KMS-11 (cell line): Measurements from ENCODE around the gene TXNRD1.

ENCODE experiments used
- H2AFZ ChIP-seq: fragments of 200-600 bp; sonication (generic); 2 replicates; pipeline ENCODE4 v1.6.1; 2016; ENCODE audit warnings: antibody characterized with exemption, mixed run types, low read depth
- H3K27ac ChIP-seq: fragments of 200-600 bp; sonication (generic); 2 replicates; pipeline ENCODE4 v1.6.1; 2016; ENCODE audit warnings: mild to moderate bottlenecking, mixed run types
- H3K27me3 ChIP-seq: fragments of 200-600 bp; sonication (generic); 2 replicates; pipeline ENCODE4 v1.6.1; 2017; ENCODE audit warnings: mild to moderate bottlenecking, low read depth, mixed run types, moderate library complexity; ENCODE audit not compliant: insufficient read depth
- H3K36me3 ChIP-seq: fragments of 200-600 bp; sonication (generic); 2 replicates; pipeline ENCODE4 v1.6.1; 2017; ENCODE audit warnings: mild to moderate bottlenecking, mixed run types; ENCODE audit not compliant: insufficient read depth
- H3K4me1 ChIP-seq: fragments of 200-600 bp; sonication (generic); 2 replicates; pipeline ENCODE4 v1.6.1; 2016; ENCODE audit warnings: mild to moderate bottlenecking, low read depth, mixed run types; ENCODE audit not compliant: poor library complexity, severe bottlenecking
- H3K4me2 ChIP-seq: fragments of 200-600 bp; sonication (generic); 2 replicates; pipeline ENCODE4 v1.7.0; 2016; ENCODE audit warnings: mild to moderate bottlenecking, mixed run types
- H3K4me3 ChIP-seq: fragments of 200-600 bp; sonication (generic); IDR thresholded peaks from 2 replicates; pipeline ENCODE4 v1.6.1; 2017; ENCODE audit warnings: low read depth, low read length, mixed read lengths; ENCODE audit not compliant: insufficient read depth
- H3K79me2 ChIP-seq: fragments of 200-600 bp; sonication (generic); 2 replicates; pipeline ENCODE4 v1.6.1; 2016; ENCODE audit warnings: low read depth, mixed run types; ENCODE audit not compliant: insufficient read depth
- H3K9ac ChIP-seq: fragments of 200-600 bp; sonication (generic); 2 replicates; pipeline ENCODE4 v1.6.1; 2016; ENCODE audit warnings: mild to moderate bottlenecking, mixed run types
- H4K20me1 ChIP-seq: fragments of 200-600 bp; sonication (generic); 2 replicates; pipeline ENCODE4 v1.6.1; 2016; ENCODE audit warnings: mild to moderate bottlenecking, mixed run types; ENCODE audit not compliant: insufficient read depth
- CTCF ChIP-seq: fragments of 200-600 bp; sonication (generic); conservative IDR thresholded peaks from 2 replicates; pipeline ENCODE4 v1.6.1; 2017; ENCODE audit warnings: low read depth, mild to moderate bottlenecking, antibody characterized with exemption, low read length, moderate library complexity, mixed read lengths

The TXNRD1 gene

DNA sequence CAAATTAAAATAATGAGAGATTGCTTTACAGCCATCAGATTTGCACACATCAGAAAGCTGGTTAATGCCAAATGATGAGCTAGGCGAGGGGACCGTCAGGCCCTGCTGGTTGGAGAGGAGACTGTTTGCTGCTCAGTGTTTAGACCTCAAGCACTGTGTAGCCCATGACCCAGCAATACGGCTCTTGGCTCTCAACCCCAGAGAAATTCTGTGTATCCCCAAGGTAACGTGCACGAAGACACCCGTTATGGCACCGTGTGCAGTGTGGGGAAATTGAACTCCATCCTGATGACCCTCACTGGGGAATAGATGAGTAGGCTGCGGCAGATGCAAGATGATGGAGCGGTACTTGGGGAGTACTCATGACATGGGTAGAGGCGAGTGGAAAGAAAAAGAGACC, 143.6 kb downstream of the TXNRD1 start:
- no peaks in the 10 kb centered on the region for H3K27me3 ChIP-seq
- H3K79me2 ChIP-seq, result no peaks in the 10 kb centered on the region
- H2AFZ ChIP-seq, result no peak overlapping the region
- H3K4me1 ChIP-seq, result no peaks in the 10 kb centered on the region
- H3K27ac ChIP-seq, result no peak overlapping the region
- no peak overlapping the region for H3K4me2 ChIP-seq
- H4K20me1 ChIP-seq, result no peaks in the 10 kb centered on the region
- no peak for TF ChIP-seq CTCF
- no peaks in the 10 kb centered on the region for H3K36me3 ChIP-seq
- no peak overlapping the region for H3K4me3 ChIP-seq
- no peak overlapping the region for H3K9ac ChIP-seq

DNA sequence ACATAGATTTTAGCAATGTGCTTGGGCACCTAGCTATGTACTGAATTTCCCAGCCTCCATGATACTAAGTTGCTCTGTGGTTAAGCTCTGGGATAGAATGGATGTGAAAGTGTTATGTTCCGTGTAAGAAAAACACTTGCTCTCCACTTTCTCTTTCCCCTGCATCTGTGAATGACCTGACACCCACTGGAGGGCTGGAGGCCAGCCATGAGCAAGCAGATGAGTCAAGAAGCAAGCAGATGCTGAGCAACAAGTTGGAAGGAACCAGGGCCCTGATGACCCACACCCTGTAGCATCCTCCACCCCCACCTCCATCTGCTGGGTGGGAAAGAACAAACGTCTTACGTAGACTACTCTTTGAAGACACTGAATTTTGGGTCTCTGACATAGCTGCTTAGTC, 144.6 kb downstream of the TXNRD1 start:
- H3K79me2 ChIP-seq, result no peaks in the 10 kb centered on the region
- H3K4me2 ChIP-seq, result no peak overlapping the region
- no peaks in the 10 kb centered on the region for H4K20me1 ChIP-seq
- H3K27me3 ChIP-seq, result no peaks in the 10 kb centered on the region
- no peak overlapping the region for H3K27ac ChIP-seq
- no peak overlapping the region for H3K9ac ChIP-seq
- H3K4me1 ChIP-seq, result no peaks in the 10 kb centered on the region
- no peak overlapping the region for H3K4me3 ChIP-seq
- no peak overlapping the region for H2AFZ ChIP-seq
- H3K36me3 ChIP-seq, result no peaks in the 10 kb centered on the region
- TF ChIP-seq CTCF, result no peak

- no peak for TF ChIP-seq CTCF
- Histone ChIP-seq H3K36me3 (no peaks in the 10 kb centered on the region), H4K20me1 (no peaks in the 10 kb centered on the region)
These were observed 145.6 kb downstream of the TXNRD1 start for GRCh38 chr12:104360983-104361707.

DNA sequence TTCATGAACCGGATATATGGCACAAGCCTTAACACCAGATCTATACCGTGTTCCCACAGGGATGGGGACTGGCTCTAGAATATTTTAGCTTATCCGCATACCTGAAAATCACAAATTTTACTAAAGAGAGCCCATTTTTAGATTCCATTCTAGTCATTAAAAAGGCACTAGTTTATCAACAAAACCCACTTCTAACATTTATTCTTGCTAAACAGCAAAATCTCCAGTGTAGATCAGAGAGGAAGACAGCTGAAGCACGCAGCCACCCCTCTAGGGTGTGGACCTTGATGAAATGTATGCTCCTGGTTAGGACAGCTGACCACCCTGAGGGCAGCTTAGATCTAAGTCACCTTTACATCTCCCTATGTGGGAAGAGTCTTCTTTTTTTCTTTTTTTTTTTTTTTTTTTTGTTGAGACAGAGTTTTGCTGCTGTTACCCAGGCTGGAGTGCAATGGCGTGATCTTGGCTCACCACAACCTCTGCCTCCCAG, 150.4 kb downstream of the TXNRD1 start:
- TF ChIP-seq CTCF, result no peak
- Histone ChIP-seq H3K4me3 (no peak overlapping the region), H3K4me1 (no peaks in the 10 kb centered on the region), H3K27ac (no peak overlapping the region), H4K20me1 (no peaks in the 10 kb centered on the region), H3K9ac (no peak overlapping the region), H3K36me3 (no peaks in the 10 kb centered on the region), H3K4me2 (no peak overlapping the region), H3K27me3 (no peaks in the 10 kb centered on the region), H2AFZ (no peak overlapping the region), H3K79me2 (no peaks in the 10 kb centered on the region)

More at GRCh38 chr12:104360983-104361707, 145.6 kb downstream of the TXNRD1 start:
- H3K27ac ChIP-seq, result no peak overlapping the region
- no peaks in the 10 kb centered on the region for H3K79me2 ChIP-seq
- H3K27me3 ChIP-seq, result no peaks in the 10 kb centered on the region
- no peak overlapping the region for H2AFZ ChIP-seq
- no peak overlapping the region for H3K4me3 ChIP-seq
- no peaks in the 10 kb centered on the region for H3K4me1 ChIP-seq
- no peak overlapping the region for H3K4me2 ChIP-seq
- no peak overlapping the region for H3K9ac ChIP-seq
